OCI-LY7 (cell line): ENCODE results near the gene USP15. TPM values are rescaled to one million over a fixed set of nuclear protein-coding genes. Genes with fewer than 3 reads are reported as not detected.

Experiments used
- BruUV-seq: library from RNA; stranded (reverse); fragments of 400-500 nt; replicated peaks from 2 replicates; lab custom pipeline; 2021; lab: Mats Ljungman, UMichigan
- CTCF ChIA-PET: fragments of 300-600 bp; sonication (Branson Sonifier 250); formaldehyde crosslinking; loops from one replicate; lab custom pipeline; 2022; ENCODE audit warnings: antibody characterized with exemption; ENCODE audit not compliant: unreplicated experiment; lab: Charles Lee
- POLR2A ChIA-PET: fragments of 300-600 bp; sonication (Branson Sonifier 250); formaldehyde crosslinking; loops from one replicate; lab custom pipeline; 2022; ENCODE audit warnings: antibody characterized with exemption; lab: Charles Lee
- DNase-seq: peaks from one replicate; pipeline ENCODE4 v3.0.0-alpha.2; 2015; ENCODE audit warnings: low spot score
- H2AFZ ChIP-seq: fragments of 200-600 bp; sonication (generic), shearing (Covaris generic); 2 replicates; pipeline ENCODE4 v1.6.1; 2014; ENCODE audit warnings: mild to moderate bottlenecking, antibody characterized with exemption, low read length, moderate library complexity
- H3K27ac ChIP-seq: fragments of 200-600 bp; sonication (generic); 2 replicates; pipeline ENCODE4 v1.5.1; 2014; ENCODE audit warnings: mixed run types, low read depth, mild to moderate bottlenecking, moderate library complexity, low read length, inconsistent platforms; ENCODE audit not compliant: poor library complexity, severe bottlenecking
- H3K36me3 ChIP-seq: fragments of 200-600 bp; sonication (generic); 2 replicates; pipeline ENCODE4 v1.6.1; 2014; ENCODE audit warnings: mild to moderate bottlenecking, antibody characterized with exemption, low read length, moderate library complexity, mixed read lengths; ENCODE audit not compliant: insufficient read depth
- H3K4me1 ChIP-seq: fragments of 200-600 bp; sonication (generic); 2 replicates; pipeline ENCODE4 v1.5.1; 2014; ENCODE audit warnings: mild to moderate bottlenecking, low read length; ENCODE audit not compliant: insufficient read depth, poor library complexity, severe bottlenecking
- H3K4me2 ChIP-seq: fragments of 200-600 bp; sonication (generic); 2 replicates; pipeline ENCODE4 v1.6.1; 2014; ENCODE audit warnings: mild to moderate bottlenecking, low read length
- H3K4me3 ChIP-seq: fragments of 200-600 bp; sonication (generic); 2 replicates; pipeline ENCODE4 v1.5.1; 2014; ENCODE audit warnings: mild to moderate bottlenecking, low read depth, low read length; ENCODE audit not compliant: poor library complexity, severe bottlenecking
- H3K79me2 ChIP-seq: fragments of 200-600 bp; sonication (generic); 2 replicates; pipeline ENCODE4 v1.6.1; 2016; ENCODE audit warnings: low read depth, mild to moderate bottlenecking, low read length, moderate library complexity, mixed read lengths; ENCODE audit not compliant: insufficient read depth
- H3K9me2 ChIP-seq: fragments of 200-600 bp; sonication (generic); 2 replicates; pipeline ENCODE4 v1.6.1; 2016; ENCODE audit warnings: mild to moderate bottlenecking, low read length, mixed read lengths; ENCODE audit not compliant: insufficient read depth
- H3K9me3 ChIP-seq: fragments of 200-600 bp; sonication (generic); 2 replicates; pipeline ENCODE4 v1.6.1; 2014; ENCODE audit warnings: mild to moderate bottlenecking, mixed run types, low read length, mixed read lengths
- H4K20me1 ChIP-seq: fragments of 200-600 bp; sonication (generic); 2 replicates; pipeline ENCODE4 v1.6.1; 2014; ENCODE audit warnings: mild to moderate bottlenecking, antibody characterized with exemption, low read length, moderate library complexity, mixed read lengths; ENCODE audit not compliant: insufficient read depth
- CTCF ChIP-seq: fragments of 200-600 bp; sonication (generic); conservative IDR thresholded peaks from 2 replicates; pipeline ENCODE4 v1.5.1; 2014; ENCODE audit warnings: mild to moderate bottlenecking, antibody characterized with exemption, low read length, moderate library complexity, mixed read lengths
- EZH2phosphoT487 ChIP-seq: fragments of 200-600 bp; sonication (generic); IDR thresholded peaks from 2 replicates; pipeline ENCODE4 v1.6.1; 2018; ENCODE audit warnings: low read depth, borderline replicate concordance, mild to moderate bottlenecking, mixed run types, antibody characterized with exemption, low read length, moderate library complexity, mixed read lengths
- intact Hi-C: fragments of 100-400 bp; cut with micrococcal nuclease; formaldehyde crosslinking; loops from one replicate; pipeline ENCODE4 v1.10.0; 2022; ENCODE audit not compliant: unreplicated experiment
- total RNA-seq, 2 experiments: library from RNA; depleted of rRNA in 1 of 2; stranded (reverse); fragments of >200 nt in 1 of 2; shearing (Covaris generic) in 1 of 2; gene quantifications; 2 replicates each; pipeline ENCODE4 v1.2.3, GENCODE V29; 2014 to 2022

USP15 gene
- total RNA-seq, 2 experiments from 2014 or later, result 43.3 to 62.8 TPM

- Histone ChIP-seq H3K4me1 (no peaks in the 10 kb centered on the region), H3K4me3 (no peak overlapping the region), H3K79me2 (no peaks in the 10 kb centered on the region), H3K36me3 (peaks cover 18% of the 10 kb centered on the region; the same call in 1 of the 2 replicates), H3K27ac (no peak overlapping the region), H4K20me1 (no peaks in the 10 kb centered on the region), H2AFZ (no peak overlapping the region), H3K9me2 (no peaks in the 10 kb centered on the region), H3K4me2 (no peak overlapping the region), H3K9me3 (no peaks in the 10 kb centered on the region)
- intact Hi-C loops, result no loop called here
- no TSS peak for BruUV-seq
- ChIA-PET POLR2A (no interaction called here), CTCF (no interaction called here)
- TF ChIP-seq CTCF (no peak), EZH2phosphoT487 (no peak)
- DNase-seq, result no peak
Measured at GRCh38 chr12:62350554-62350953, 90.3 kb downstream of the USP15 start.

- no peak overlapping the region for H3K4me2 ChIP-seq
- intact Hi-C loops, result no loop called here
- no peaks in the 10 kb centered on the region for H3K79me2 ChIP-seq
- CTCF ChIA-PET, result no interaction called here
- H2AFZ ChIP-seq, result no peak overlapping the region
- H3K9me3 ChIP-seq, result no peaks in the 10 kb centered on the region
- no peak for DNase-seq
- no peak overlapping the region for H3K4me3 ChIP-seq
- TF ChIP-seq CTCF, result no peak
- no peak for TF ChIP-seq EZH2phosphoT487
- BruUV-seq, result no TSS peak
- POLR2A ChIA-PET, result no interaction called here
- peaks cover 20% of the 10 kb centered on the region; the same call in 1 of the 2 replicates for H3K36me3 ChIP-seq
- H4K20me1 ChIP-seq, result no peaks in the 10 kb centered on the region
- H3K27ac ChIP-seq, result no peak overlapping the region
- H3K9me2 ChIP-seq, result no peaks in the 10 kb centered on the region
- H3K4me1 ChIP-seq, result no peaks in the 10 kb centered on the region
Measured at GRCh38 chr12:62351326-62351725, 91.1 kb downstream of the USP15 start.

GRCh38 chr12:62361048-62361447 lies 100.8 kb downstream of the USP15 start:
- no peaks in the 10 kb centered on the region for H3K4me1 ChIP-seq
- BruUV-seq, result no TSS peak
- H3K27ac ChIP-seq, result no peak overlapping the region
- no peak for DNase-seq
- no peak overlapping the region for H2AFZ ChIP-seq
- intact Hi-C loops, result no loop called here
- H3K4me3 ChIP-seq, result no peak overlapping the region
- CTCF ChIA-PET, result no interaction called here
- H3K4me2 ChIP-seq, result no peak overlapping the region
- H3K9me3 ChIP-seq, result no peaks in the 10 kb centered on the region
- TF ChIP-seq CTCF (no peak), EZH2phosphoT487 (no peak)
- no peaks in the 10 kb centered on the region for H3K79me2 ChIP-seq
- no peaks in the 10 kb centered on the region for H4K20me1 ChIP-seq
- peaks cover 33% of the 10 kb centered on the region for H3K36me3 ChIP-seq
- POLR2A ChIA-PET, result no interaction called here
- H3K9me2 ChIP-seq, result no peaks in the 10 kb centered on the region
